ENCODE results near the gene PPP1R14D. TPM values are rescaled to one million over a fixed set of nuclear protein-coding genes. Genes with fewer than 3 reads are reported as not detected.

The PPP1R14D gene
- total RNA-seq, 1 experiment from 2014 or later, result not detected

GRCh38 chr15:40785814-40786213 lies 42.7 kb downstream of the PPP1R14D start:
- no peaks in the 10 kb centered on the region for H3K9me2 ChIP-seq (ENCODE audit: insufficient read depth)
- ATAC-seq (no peak), DNase-seq (ENCODE audit: low read depth, low spot score) (no peak)
- H4K20me1 ChIP-seq (ENCODE audit: insufficient read depth), result peaks cover 12% of the 10 kb centered on the region; the same call in 1 of the 2 replicates
- ChIA-PET POLR2A (interaction anchor here (0.7 to 1.1 kb wide), 3 partner anchors 9 to 58 kb away, joined by 3 to 4 read pairs (median 3); partner anchors contain the start of gene SPINT1), CTCF (interaction anchor here (0.6 to 6.0 kb wide), 13 partner anchors 11 to 266 kb away, joined by 3 to 49 read pairs (median 4); partner anchors contain the start of genes DNAJC17, VPS18 and ZFYVE19), RAD21 (ENCODE audit: low non-redundant PET in 1 of 2, low total read pairs in 2 of 2, uncharacterized antibody in 2 of 2, unreplicated experiment in 2 of 2) (interaction anchor here in 1 of 2 experiments (1.0 to 1.5 kb wide), 2 partner anchors 106 to 108 kb away, joined by 3 to 8 read pairs; partner anchors contain the start of gene VPS18)
- peaks cover 61 to 76% of the 10 kb centered on the region in 2 experiments for H3K4me1 ChIP-seq (ENCODE audit: control insufficient read depth in 1 of 2, insufficient read depth in 2 of 2, low read length in 2 of 2)
- H3K79me2 ChIP-seq (ENCODE audit: insufficient read depth, low read length), result peaks cover 22% of the 10 kb centered on the region
- peak overlapping the region; percentile 64; the same call in 1 of the 2 replicates for H3K9ac ChIP-seq (ENCODE audit: low read length)
- BruUV-seq (replicated peaks), result no TSS peak
- H3K4me3 ChIP-seq (replicated peaks in 1 of 2; ENCODE audit: low read depth in 1 of 2, low read length in 2 of 2), result no peak overlapping the region
- H2AFZ ChIP-seq (ENCODE audit: low read depth, low read length, poor library complexity, severe bottlenecking), result no peak overlapping the region
- no peaks in the 10 kb centered on the region for H3K9me3 ChIP-seq (ENCODE audit: control insufficient read depth in 1 of 2, insufficient read depth in 1 of 2, low read depth in 1 of 2, low read length in 2 of 2)
- intact Hi-C loops (cut with micrococcal nuclease), result loop anchor here (2.0 to 10.0 kb wide), 2 partner anchors 59 to 191 kb away; partner anchors contain the start of genes KNL1 and SPINT1
- no peak overlapping the region; the same call in 1 of the 2 replicates for H3K27ac ChIP-seq (ENCODE audit: low read depth, low read length)
- H3K36me3 ChIP-seq (ENCODE audit: control insufficient read depth in 1 of 2, insufficient read depth in 2 of 2, low read length in 2 of 2), result no peaks in the 10 kb centered on the region
- TF ChIP-seq JUND (IDR thresholded peaks at IDR 0.05), result no peak
- TF ChIP-seq ZFX (IDR thresholded peaks at IDR 0.05), result no peak
- no peak for TF ChIP-seq TCF7L2 (IDR thresholded peaks at IDR 0.05; ENCODE audit: borderline replicate concordance, extremely low read depth, insufficient read depth, insufficient read length)
- no peak for TF ChIP-seq RAD21 (IDR thresholded peaks at IDR 0.05; ENCODE audit: low read depth)
- TF ChIP-seq SP1 (IDR thresholded peaks at IDR 0.05; ENCODE audit: low read depth), result no peak
- no peak for TF ChIP-seq ATF3 (IDR thresholded peaks at IDR 0.05)
- no peak for TF ChIP-seq POLR2A (IDR thresholded peaks at IDR 0.05; ENCODE audit: borderline replicate concordance, extremely low read depth, insufficient read depth, insufficient read length)
- no peak for TF ChIP-seq SIN3A (IDR thresholded peaks at IDR 0.05; ENCODE audit: low read depth)
- TF ChIP-seq CTCF (IDR thresholded peaks at IDR 0.05 in 2 of 3, conservative IDR thresholded peaks at IDR 0.05 in 1 of 3; ENCODE audit: borderline replicate concordance in 1 of 3, insufficient read depth in 1 of 3, low read depth in 2 of 3, low read length in 2 of 3), result no peak
- no peak for TF ChIP-seq FOSL1 (IDR thresholded peaks at IDR 0.05; ENCODE audit: low read depth)
- no peak for TF ChIP-seq EZH2 (IDR thresholded peaks at IDR 0.05)
- TF ChIP-seq CBX3 (IDR thresholded peaks at IDR 0.05; ENCODE audit: low read depth), result no peak
- TF ChIP-seq ELF1 (IDR thresholded peaks at IDR 0.05; ENCODE audit: borderline replicate concordance, low read depth), result no peak
- peak overlapping the region; percentile 76; the same call in 1 of the 2 replicates for H3K4me2 ChIP-seq (ENCODE audit: low read length)
- no peaks in the 10 kb centered on the region for H3K27me3 ChIP-seq (ENCODE audit: insufficient read depth, low read length)

Measured in HCT116 (cell line).